ENCODE results near the gene USP25. TPM values are rescaled to one million over a fixed set of nuclear protein-coding genes. Genes with fewer than 3 reads are reported as not detected.

USP25 gene
- total RNA-seq, 6 experiments from 2014 or later: 14.7 to 22.7 (median 18.7) TPM

- 100% methylated on average over 1 of the region's 4 CpGs for WGBS (ENCODE audit: insufficient coverage, low coverage, low lambda C conversion rate, missing lambda C conversion rate)
- Histone ChIP-seq H3K27me3 (no peaks in the 10 kb centered on the region), H3K4me1 (peaks cover 0 to 22% (median 9%) of the 10 kb centered on the region in 4 donors), H3K36me3 (no peaks in the 10 kb centered on the region), H3K27ac (no peak overlapping the region), H3K4me3 (no peak overlapping the region), H3K9me3 (no peaks in the 10 kb centered on the region)
- ATAC-seq (peak in 1 of 4 donors; percentile 20), DNase-seq (no peak)
- intact Hi-C loops (cut with DNase I): no loop called here
- no peak for TF ChIP-seq CTCF (IDR thresholded peaks at IDR 0.05)
- no peak for TF ChIP-seq POLR2A (IDR thresholded peaks at IDR 0.05)
Measured at GRCh38 chr21:15743593-15743992, 13.8 kb downstream of the USP25 start.

- no peak overlapping the region for H3K4me3 ChIP-seq
- peaks cover 0 to 35% (median 15%) of the 10 kb centered on the region in 4 donors for H3K4me1 ChIP-seq
- 65% methylated on average over 4 of the region's 4 CpGs for WGBS (ENCODE audit: insufficient coverage, low coverage, low lambda C conversion rate, missing lambda C conversion rate)
- no peaks in the 10 kb centered on the region for H3K9me3 ChIP-seq
- no peaks in the 10 kb centered on the region for H3K36me3 ChIP-seq
- intact Hi-C loops (cut with DNase I): no loop called here
- TF ChIP-seq CTCF (IDR thresholded peaks at IDR 0.05) (no peak), POLR2A (IDR thresholded peaks at IDR 0.05) (no peak)
- H3K27me3 ChIP-seq: no peaks in the 10 kb centered on the region
- DNase-seq: no peak
- H3K27ac ChIP-seq: no peak overlapping the region
- ATAC-seq: no peak
Measured at GRCh38 chr21:15744926-15745325, 15.1 kb downstream of the USP25 start.

- no peaks in the 10 kb centered on the region for H3K27me3 ChIP-seq
- peaks cover 0 to 25% (median 7%) of the 10 kb centered on the region in 4 donors for H3K4me1 ChIP-seq
- H3K27ac ChIP-seq: no peak overlapping the region
- DNase-seq (no peak), ATAC-seq (no peak)
- no peaks in the 10 kb centered on the region for H3K36me3 ChIP-seq
- WGBS (ENCODE audit: insufficient coverage, low coverage, low lambda C conversion rate, missing lambda C conversion rate): 65% methylated on average over 1 of the region's 1 CpG
- TF ChIP-seq CTCF (IDR thresholded peaks at IDR 0.05) (no peak), POLR2A (IDR thresholded peaks at IDR 0.05) (no peak)
- intact Hi-C loops (cut with DNase I): no loop called here
- H3K4me3 ChIP-seq: no peak overlapping the region
- H3K9me3 ChIP-seq: no peaks in the 10 kb centered on the region
Measured at GRCh38 chr21:15748586-15748985, 18.8 kb downstream of the USP25 start.

GRCh38 chr21:15749082-15749860 lies 19.5 kb downstream of the USP25 start:
- TF ChIP-seq CTCF (IDR thresholded peaks at IDR 0.05) (no peak), POLR2A (IDR thresholded peaks at IDR 0.05) (no peak)
- H3K27me3 ChIP-seq: no peaks in the 10 kb centered on the region
- H3K27ac ChIP-seq: no peak overlapping the region
- intact Hi-C loops (cut with DNase I): no loop called here
- peaks cover 0 to 30% (median 9%) of the 10 kb centered on the region in 4 donors for H3K4me1 ChIP-seq
- WGBS (ENCODE audit: insufficient coverage, low coverage, low lambda C conversion rate, missing lambda C conversion rate): 41% methylated on average over 5 of the region's 5 CpGs
- peak; percentile 44 to 68 (median 54) for ATAC-seq
- no peaks in the 10 kb centered on the region for H3K9me3 ChIP-seq
- DNase-seq: no peak
- no peaks in the 10 kb centered on the region for H3K36me3 ChIP-seq
- H3K4me3 ChIP-seq: no peak overlapping the region
